NCI-H1417 (cell line): ENCODE measurements around the gene SLC25A27.

ENCODE experiments used
- DNase-seq, 3 experiments: peaks; one replicate each; lab custom pipeline; 2025; lab: John Stamatoyannopoulos, UW

The SLC25A27 gene

GRCh38 chr6:46651006-46651405 is 1.8 kb upstream of the SLC25A27 start:
- DNase-seq: peak in 1 of 3 experiments; percentile 22

- DNase-seq: peak in 1 of 3 experiments; percentile 49
These were observed 959 bp upstream of the SLC25A27 start for GRCh38 chr6:46651816-46652215.

- no peak for DNase-seq
These were observed 558 bp upstream of the SLC25A27 start for GRCh38 chr6:46652232-46652602.

- DNase-seq: peak in 1 of 3 experiments; percentile 73
These were observed 842 bp downstream of the SLC25A27 start for GRCh38 chr6:46653439-46654195.

GRCh38 chr6:46655803-46656202 is 3.0 kb downstream of the SLC25A27 start:
- no peak for DNase-seq

GRCh38 chr6:46657642-46658041 is 4.9 kb downstream of the SLC25A27 start:
- no peak for DNase-seq

- DNase-seq: no peak
These were observed 8.7 kb downstream of the SLC25A27 start for GRCh38 chr6:46661483-46661882.

- DNase-seq: no peak
These were observed 14.6 kb downstream of the SLC25A27 start for GRCh38 chr6:46667377-46667776.

- no peak for DNase-seq
These were observed 21.6 kb downstream of the SLC25A27 start for GRCh38 chr6:46674410-46674809.

- no peak for DNase-seq
These were observed 24.0 kb downstream of the SLC25A27 start for GRCh38 chr6:46676604-46677313.

GRCh38 chr6:46677314-46677654 is 24.5 kb downstream of the SLC25A27 start:
- DNase-seq: no peak

GRCh38 chr6:46684771-46685170 is 32.0 kb downstream of the SLC25A27 start:
- no peak for DNase-seq

- DNase-seq: no peak
These were observed 34.9 kb downstream of the SLC25A27 start, which contains the start of gene TDRD6 for GRCh38 chr6:46687619-46688097. TDRD6 (plus strand) TSS chr6:46687885; CDS start chr6:46688129, 244 bp downstream.

- no peak for DNase-seq
These were observed 35.6 kb downstream of the SLC25A27 start for GRCh38 chr6:46688117-46688965.

GRCh38 chr6:46688966-46689335 is 36.2 kb downstream of the SLC25A27 start:
- no peak for DNase-seq

- DNase-seq: no peak
These were observed 36.9 kb downstream of the SLC25A27 start for GRCh38 chr6:46689657-46690056.

- DNase-seq: no peak
These were observed 37.5 kb downstream of the SLC25A27 start for GRCh38 chr6:46690141-46690755.

- DNase-seq: no peak
These were observed 38.2 kb downstream of the SLC25A27 start for GRCh38 chr6:46690911-46691451.

- DNase-seq: no peak
These were observed 47.2 kb downstream of the SLC25A27 start for GRCh38 chr6:46699970-46700369.

- DNase-seq: peak in 1 of 3 experiments; percentile 5
These were observed 51.8 kb downstream of the SLC25A27 start for GRCh38 chr6:46704562-46704961.

GRCh38 chr6:46706464-46706863 is 53.7 kb downstream of the SLC25A27 start:
- no peak for DNase-seq

GRCh38 chr6:46711491-46711890 is 58.7 kb downstream of the SLC25A27 start:
- DNase-seq: no peak
